GM19023 (cell line): Measurements from ENCODE around the gene GBX1.
A peak's percentile ranks its signal among the peaks of the same experiment; 100 is the strongest.

Source experiments
- ATAC-seq: cut with Tn5 transposase; IDR thresholded peaks from one replicate; pipeline ENCODE4 v1.9.1; 2021; ENCODE audit warnings: mild to moderate bottlenecking, moderate library complexity; ENCODE audit not compliant: unreplicated experiment

Gene GBX1

GRCh38 chr7:151129117-151129959, 38.2 kb downstream of the GBX1 start:
- ATAC-seq: no peak

- ATAC-seq: no peak
Measured at GRCh38 chr7:151128716-151129115, 38.8 kb downstream of the GBX1 start.

DNA sequence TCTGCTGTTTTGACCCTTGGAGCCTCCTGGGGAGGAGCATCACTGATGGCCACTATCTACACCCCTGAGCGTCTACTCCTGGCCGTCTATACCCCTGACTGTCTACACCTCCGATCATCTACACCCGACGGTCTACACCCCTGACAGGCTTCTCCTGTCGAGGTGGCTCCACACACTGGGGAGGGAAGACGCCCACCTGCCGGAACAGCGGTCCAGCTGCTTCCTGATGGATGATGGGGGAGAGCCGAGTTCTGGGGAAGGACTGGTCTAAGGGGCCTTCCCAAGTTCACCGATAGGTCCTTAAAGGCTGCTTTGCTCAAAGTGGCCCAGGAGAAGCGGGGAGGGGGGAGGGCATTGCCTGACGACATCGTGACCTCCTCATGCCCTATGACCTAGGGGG, 39.4 kb downstream of the GBX1 start:
- ATAC-seq: no peak

- no peak for ATAC-seq
Measured at GRCh38 chr7:151126491-151127137, 40.9 kb downstream of the GBX1 start.

DNA sequence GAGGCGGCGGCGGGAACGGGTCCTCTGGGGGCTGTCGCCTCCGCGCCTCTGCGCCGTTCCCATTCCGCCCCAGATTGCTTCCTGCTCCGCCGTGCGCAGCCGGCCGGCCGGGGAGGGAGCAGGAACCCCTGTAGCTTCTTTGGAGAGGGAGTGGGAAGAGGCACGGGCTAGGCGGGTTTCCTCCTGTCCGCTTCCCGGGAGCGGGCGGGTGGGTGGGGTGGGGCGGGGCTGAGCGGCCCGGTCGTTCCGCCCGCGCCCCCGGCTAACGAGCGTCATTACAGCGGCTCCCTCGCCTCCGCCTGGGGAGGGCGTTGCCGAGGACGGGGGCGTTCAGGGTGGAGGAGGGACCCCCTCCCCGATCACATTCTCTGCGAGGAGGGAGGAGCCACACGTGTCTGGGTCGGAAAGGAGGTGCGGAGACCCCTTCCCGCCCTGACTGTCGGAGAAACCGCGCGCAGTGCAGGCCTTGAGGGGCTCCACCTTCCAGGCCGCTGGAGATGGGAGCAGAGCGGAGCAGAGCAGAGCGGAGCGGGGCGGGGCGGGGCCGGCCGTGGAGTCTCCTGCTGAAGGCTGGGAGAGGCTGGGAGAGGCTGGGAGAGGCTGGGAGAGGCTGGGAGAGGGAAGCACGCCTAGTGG, 41.5 kb downstream of the GBX1 start:
- no peak for ATAC-seq

GRCh38 chr7:151125470-151125845, 42.0 kb downstream of the GBX1 start:
- ATAC-seq: no peak

DNA sequence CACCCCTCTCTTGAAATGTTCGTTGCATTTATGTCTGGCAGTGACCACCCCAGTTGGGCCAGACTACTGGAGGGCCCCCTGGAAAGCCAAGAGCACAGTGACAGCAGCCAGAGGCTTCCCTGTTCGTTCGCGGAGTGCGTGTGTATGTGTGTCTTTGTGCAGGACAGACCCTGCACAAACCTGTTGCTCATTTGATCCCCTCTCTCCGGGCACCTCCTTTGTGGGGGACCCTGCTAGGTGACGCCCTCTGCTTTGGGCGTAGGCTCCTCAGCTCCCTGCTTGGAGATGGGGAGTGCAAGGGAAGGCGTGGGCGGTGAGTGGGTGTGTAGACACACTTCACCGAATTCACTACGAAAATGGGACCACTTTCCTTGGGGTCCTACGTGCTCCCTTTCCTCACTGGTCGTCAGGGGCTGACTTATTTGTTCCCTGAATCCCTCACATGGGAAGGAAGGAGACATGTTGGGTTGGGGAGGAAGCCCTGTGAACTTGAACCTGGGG, 42.5 kb downstream of the GBX1 start:
- no peak for ATAC-seq

- ATAC-seq: no peak
Measured at GRCh38 chr7:151124481-151124880, 43.0 kb downstream of the GBX1 start.

DNA sequence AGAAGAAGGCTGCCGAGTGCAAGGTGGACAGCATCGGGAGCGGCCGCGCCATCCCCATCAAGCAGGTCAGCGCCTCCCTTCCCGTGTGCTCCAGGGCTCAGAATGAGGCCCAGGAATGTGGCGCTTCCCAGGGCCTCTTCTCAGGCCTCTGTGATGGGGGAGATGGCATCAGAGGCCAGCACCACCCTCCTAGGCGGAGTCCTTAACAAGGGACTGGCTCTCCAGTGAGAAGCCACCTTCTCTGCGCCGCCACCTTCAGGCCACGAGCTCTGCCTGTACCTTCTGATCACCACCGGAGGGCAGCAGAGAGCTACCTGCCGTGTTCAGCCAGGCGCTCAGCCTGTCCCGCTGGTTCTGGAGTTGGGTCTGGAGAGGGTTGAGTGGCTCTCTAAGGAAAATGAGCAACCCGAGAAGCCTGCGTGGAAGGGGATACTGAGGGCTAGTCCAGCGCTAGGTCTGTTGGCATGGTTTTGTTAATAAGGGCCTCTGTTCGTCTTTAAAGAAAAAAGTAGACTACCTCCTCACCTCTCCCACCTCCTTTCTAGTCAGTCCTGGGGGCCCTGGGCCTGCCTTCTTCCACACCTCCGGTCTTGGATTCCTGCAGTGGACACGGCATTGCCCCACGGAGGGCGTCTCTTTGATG, 43.6 kb downstream of the GBX1 start:
- peak; percentile 82 for ATAC-seq

- no peak for ATAC-seq
Measured at GRCh38 chr7:151123158-151123821, 44.2 kb downstream of the GBX1 start.

- ATAC-seq: no peak
Measured at GRCh38 chr7:151122796-151123157, 44.7 kb downstream of the GBX1 start.

DNA sequence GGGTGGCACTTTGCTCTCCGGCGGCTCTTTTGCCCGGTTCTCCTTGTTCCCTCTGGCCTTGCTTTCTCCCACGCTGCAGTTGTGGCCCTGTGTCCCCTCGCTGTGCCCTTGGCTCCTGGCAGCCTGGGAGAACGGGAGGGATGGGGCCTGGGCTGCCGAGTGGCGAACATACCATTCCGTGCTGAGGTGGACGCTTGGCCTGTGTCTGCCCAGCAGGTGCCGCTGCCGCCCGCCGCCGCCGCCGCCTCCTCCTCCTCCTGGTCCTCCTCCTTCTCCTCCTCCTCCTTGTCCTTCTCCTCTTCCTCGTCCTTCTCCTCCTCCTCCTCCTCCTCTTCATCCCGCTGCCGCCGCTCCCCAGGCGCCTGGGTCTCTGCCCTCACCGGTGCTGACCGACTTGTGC, 45.2 kb downstream of the GBX1 start:
- no peak for ATAC-seq

DNA sequence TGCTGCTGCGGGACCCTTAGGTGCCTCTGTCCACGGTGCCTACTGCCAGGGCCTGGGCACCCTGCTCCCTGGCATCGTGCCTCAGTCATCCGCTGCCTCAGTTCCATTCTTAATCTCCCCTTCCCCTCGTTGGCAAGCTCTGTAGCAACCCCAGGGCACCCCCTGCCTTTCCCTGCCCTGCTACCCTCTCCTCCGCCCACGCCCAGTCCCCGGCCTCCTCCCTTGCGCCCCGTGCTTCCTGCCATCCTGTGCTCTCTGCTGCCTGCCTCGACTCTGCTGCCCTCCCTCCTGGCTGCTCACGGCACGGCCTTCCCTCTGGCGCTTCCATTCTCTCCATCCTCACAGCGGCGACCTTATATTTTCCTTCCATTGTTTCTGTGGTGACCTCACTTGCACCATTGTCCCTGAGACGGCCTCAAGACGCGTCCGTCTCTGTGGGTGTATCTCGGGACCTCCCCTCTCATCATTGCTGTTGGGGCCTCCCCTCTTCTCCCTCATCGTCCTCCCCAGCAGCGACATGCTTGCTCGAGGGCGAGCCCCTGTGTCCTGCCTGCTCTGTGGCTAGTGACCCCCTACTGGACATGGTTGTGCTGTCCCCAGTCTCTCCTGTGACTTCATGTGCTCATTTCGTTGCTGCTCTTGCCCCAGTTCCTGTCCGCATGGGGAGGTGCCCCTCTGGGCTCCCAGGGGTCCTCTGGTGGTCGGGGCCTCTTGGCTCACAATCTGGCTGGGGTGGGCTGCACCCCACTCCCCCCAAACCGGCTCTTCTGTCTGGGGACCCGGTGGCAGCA, 45.9 kb downstream of the GBX1 start:
- no peak for ATAC-seq

DNA sequence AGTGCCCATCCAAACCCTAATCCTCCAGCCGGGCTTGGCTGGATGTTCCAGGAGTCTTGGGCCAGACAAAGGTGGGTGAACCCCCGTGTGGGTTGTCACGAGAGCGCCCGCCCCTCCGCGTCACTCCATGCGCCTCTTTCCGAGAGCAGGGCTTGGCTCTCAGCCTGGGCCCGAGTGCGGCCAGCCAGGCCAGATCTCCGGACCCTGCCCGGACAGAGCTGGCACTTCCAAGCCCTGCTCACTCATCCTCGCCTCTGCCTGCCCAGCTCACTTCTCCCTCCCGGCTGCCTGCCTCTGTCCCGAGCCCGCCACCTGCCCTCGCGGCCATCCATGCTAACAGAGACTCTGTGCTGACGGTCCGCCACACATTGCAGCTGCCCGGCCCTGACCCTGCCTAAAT, 46.6 kb downstream of the GBX1 start:
- ATAC-seq: no peak

- no peak for ATAC-seq
Measured at GRCh38 chr7:151119902-151120301, 47.6 kb downstream of the GBX1 start.

DNA sequence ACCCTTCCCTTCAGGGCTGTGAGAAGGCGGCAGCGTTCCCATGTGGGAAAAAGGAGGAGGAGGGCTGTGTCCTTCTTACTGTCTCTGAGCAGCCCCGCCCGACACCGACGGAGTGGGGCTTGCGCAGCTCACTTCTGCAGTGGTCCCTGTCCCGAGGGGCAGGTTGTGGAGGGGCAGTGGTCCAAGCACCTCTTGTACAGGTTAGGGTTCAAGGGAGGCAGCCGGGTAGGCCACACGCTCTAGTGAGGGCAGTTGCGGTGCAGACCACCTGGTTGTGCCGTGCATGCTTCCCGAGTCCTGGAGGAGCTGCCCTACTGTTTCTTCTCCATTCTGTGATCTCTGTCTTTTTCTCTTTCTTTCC, 48.5 kb downstream of the GBX1 start:
- no peak for ATAC-seq

DNA sequence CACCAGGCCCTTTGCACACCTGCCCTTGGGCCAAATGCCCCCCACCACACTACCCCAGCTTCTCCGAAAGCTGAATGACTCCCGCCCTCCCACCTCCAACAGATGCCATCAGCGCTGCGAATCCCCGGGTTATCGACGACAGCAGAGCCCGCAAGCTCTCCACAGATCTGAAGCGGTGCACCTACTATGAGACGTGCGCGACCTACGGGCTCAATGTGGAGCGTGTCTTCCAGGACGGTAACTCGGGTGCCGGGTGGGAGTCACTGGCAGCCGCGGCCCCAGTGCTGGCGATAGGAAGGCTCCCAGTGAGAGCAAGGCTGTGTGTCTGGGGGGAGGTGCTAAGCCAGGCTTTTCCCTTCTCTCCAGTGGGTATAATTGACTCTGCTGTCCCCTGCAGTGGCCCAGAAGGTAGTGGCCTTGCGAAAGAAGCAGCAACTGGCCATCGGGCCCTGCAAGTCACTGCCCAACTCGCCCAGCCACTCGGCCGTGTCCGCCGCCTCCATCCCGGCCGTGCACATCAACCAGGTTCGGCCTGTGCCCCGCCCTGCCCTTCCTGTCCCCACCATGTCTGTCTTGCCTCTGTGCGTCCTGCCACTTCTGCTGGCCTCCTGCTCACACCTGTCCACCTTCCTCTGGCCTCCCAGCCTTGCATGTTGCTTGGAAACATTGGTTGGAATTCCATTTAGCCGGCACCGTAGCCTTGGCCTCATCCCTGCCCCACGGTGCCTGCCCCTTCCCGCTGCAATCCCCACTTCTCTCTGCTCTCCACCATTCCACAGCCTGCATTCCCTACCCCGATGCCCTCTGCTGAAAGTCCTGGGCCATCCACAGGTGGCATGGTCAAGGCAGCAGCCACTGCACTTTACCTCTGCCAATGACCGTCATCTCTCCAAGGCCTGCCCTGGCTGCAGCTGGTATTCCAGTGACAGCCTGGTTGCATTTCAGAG, 49.1 kb downstream of the GBX1 start:
- no peak for ATAC-seq

DNA sequence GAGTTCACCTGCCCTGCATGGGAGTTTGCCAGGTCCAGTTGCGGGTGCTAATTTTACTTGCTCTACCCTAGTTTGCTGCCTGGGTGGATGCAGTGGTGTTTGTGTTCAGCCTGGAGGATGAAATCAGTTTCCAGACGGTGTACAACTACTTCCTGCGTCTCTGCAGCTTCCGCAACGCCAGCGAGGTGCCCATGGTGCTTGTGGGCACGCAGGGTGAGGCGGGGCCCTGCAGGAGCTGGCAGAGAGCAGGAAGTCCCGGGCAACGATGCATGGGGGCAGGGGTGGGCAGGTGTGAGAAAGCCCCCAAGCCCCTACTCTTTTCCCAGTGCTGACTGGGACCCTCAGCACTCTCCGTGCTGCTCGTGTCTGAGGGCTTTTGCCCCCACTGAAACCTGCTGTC, 49.9 kb downstream of the GBX1 start:
- no peak for ATAC-seq
